Calu3 (cell line): ENCODE results near the gene EFNA4. TPM values are rescaled to one million over a fixed set of nuclear protein-coding genes. Genes with fewer than 3 reads are reported as not detected.

Source experiments
- BruUV-seq: library from RNA; stranded (reverse); fragments of 400-500 nt; replicated peaks from 2 replicates; lab custom pipeline; 2021; lab: Mats Ljungman, UMichigan
- CTCF ChIA-PET: fragments of 300-600 bp; sonication (Branson Sonifier 250); formaldehyde crosslinking; loops from one replicate; lab custom pipeline; 2022; ENCODE audit warnings: antibody characterized with exemption; lab: Charles Lee
- DNase-seq: peaks from one replicate; pipeline ENCODE4 v3.0.0; 2022
- H3K27ac Mint-ChIP-seq: one replicate; pipeline ENCODE4 v1.8.0; 2022; ENCODE audit warnings: mixed read lengths; ENCODE audit not compliant: unreplicated experiment
- H3K27me3 Mint-ChIP-seq: one replicate; pipeline ENCODE4 v1.8.0; 2022; ENCODE audit warnings: mixed read lengths; ENCODE audit not compliant: unreplicated experiment
- H3K36me3 Mint-ChIP-seq: one replicate; pipeline ENCODE4 v1.8.0; 2022; ENCODE audit warnings: mild to moderate bottlenecking, moderate library complexity, mixed read lengths; ENCODE audit not compliant: insufficient read depth, unreplicated experiment
- H3K4me1 Mint-ChIP-seq: one replicate; pipeline ENCODE4 v1.8.0; 2022; ENCODE audit warnings: mild to moderate bottlenecking, low read depth, mixed read lengths; ENCODE audit not compliant: unreplicated experiment
- H3K4me3 Mint-ChIP-seq: one replicate; pipeline ENCODE4 v1.8.0; 2022; ENCODE audit warnings: mild to moderate bottlenecking, low read depth, moderate library complexity, mixed read lengths; ENCODE audit not compliant: unreplicated experiment
- H3K9me3 Mint-ChIP-seq: one replicate; pipeline ENCODE4 v1.8.0; 2022; ENCODE audit warnings: low read depth, mixed read lengths; ENCODE audit not compliant: unreplicated experiment
- intact Hi-C: fragments of 100-400 bp; cut with micrococcal nuclease; formaldehyde crosslinking; loops from one replicate; pipeline ENCODE4 v1.10.0; 2022; ENCODE audit not compliant: unreplicated experiment
- total RNA-seq: library from RNA; stranded (reverse); gene quantifications from 2 replicates; pipeline ENCODE4 v1.2.3, GENCODE V29; 2022
- TF ChIP-seq, protein P1 (sequence below): fragments of 200-600 bp; IDR thresholded peaks from one replicate; pipeline ENCODE4 v1.8.0; 2022; ENCODE audit warnings: antibody characterized with exemption; ENCODE audit not compliant: unreplicated experiment

EFNA4 gene
- total RNA-seq, 1 experiment from 2014 or later = 13.9 TPM

DNA sequence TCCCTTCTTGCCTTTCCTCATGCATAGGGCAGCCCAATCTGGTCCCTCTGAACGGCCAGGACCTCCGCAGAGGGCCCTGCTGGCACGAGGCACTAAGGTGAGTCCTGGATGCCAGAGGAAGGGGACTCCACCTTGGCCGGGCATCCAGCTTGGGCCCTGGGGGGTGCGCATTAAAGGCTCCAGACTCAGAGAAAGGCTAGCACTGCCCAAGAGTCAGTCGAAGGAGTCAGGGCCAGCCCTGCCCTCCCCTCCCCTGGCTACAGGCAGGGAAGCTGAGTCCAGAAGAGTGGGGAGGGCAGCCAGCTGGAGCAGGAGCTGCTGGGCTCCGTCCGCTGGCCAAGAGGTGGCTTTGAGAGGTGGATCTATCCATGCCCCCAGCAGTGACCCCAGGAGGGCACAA is 2.8 kb upstream of the EFNA4 start:
- CTCF ChIA-PET = interaction anchor here (0.6 to 1.9 kb wide), 11 partner anchors 9 to 452 kb away, joined by 3 to 11 read pairs (median 5); partner anchors contain the start of genes ADAM15, EFNA3, FLAD1 and LENEP
- Mint-ChIP-seq H3K27me3 (no peaks in the 10 kb centered on the region), H3K36me3 (peaks cover 38% of the 10 kb centered on the region), H3K4me3 (no peak overlapping the region), H3K4me1 (peaks cover 30% of the 10 kb centered on the region), H3K9me3 (no peaks in the 10 kb centered on the region), H3K27ac (no peak overlapping the region)
- BruUV-seq = no TSS peak
- intact Hi-C loops = loop anchor here (5.0 to 10.0 kb wide), 3 partner anchors 88 to 386 kb away; partner anchors contain the start of genes CKS1B and SHC1
- no peak for DNase-seq
- TF ChIP-seq, protein P1, sequence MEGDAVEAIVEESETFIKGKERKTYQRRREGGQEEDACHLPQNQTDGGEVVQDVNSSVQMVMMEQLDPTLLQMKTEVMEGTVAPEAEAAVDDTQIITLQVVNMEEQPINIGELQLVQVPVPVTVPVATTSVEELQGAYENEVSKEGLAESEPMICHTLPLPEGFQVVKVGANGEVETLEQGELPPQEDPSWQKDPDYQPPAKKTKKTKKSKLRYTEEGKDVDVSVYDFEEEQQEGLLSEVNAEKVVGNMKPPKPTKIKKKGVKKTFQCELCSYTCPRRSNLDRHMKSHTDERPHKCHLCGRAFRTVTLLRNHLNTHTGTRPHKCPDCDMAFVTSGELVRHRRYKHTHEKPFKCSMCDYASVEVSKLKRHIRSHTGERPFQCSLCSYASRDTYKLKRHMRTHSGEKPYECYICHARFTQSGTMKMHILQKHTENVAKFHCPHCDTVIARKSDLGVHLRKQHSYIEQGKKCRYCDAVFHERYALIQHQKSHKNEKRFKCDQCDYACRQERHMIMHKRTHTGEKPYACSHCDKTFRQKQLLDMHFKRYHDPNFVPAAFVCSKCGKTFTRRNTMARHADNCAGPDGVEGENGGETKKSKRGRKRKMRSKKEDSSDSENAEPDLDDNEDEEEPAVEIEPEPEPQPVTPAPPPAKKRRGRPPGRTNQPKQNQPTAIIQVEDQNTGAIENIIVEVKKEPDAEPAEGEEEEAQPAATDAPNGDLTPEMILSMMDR = no peak

DNA sequence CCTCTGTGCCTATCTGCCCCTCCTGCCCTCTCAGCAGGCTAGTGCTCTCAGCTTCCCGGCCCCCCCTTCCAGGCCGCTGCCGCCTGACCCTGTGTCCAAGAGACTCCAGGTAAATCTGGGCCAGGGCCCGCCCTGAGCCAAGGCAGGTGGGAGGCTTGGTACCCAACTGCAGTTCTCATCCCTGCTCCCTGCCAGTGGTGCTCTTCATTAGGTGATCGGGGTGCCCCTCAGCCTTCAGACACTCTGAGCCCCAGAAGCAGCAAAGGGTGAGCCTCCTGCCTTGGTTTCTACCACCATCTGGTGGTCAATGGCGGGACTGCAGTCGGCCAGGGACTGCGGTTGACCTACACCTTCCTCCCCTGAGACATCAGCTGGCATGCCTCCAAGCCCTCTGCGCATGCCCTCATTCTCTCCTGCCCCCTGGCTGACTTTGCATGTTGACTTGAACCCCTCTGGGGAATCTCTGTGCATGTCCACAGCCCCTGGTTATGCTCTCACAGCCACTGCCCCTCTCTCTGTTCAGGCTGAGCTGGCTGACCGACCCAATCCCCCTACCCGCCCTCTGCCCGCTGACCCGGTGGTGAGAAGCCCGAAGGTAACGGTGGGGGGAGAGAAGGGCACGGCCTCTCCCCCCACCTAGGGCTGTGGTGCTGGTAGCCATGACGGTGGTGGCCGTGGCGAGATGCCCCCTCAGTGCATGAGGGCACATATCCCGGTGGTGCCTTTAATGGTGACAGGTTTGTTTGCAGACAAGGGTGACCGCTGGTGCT is 2.0 kb upstream of the EFNA4 start:
- TF ChIP-seq, protein P1 = peak; percentile 99
- H3K4me1 Mint-ChIP-seq = peaks cover 30% of the 10 kb centered on the region
- CTCF ChIA-PET = interaction anchor here (0.6 to 1.9 kb wide), 16 partner anchors 10 to 183 kb away, joined by 3 to 11 read pairs (median 4); partner anchors contain the start of genes ADAM15, EFNA3, FLAD1 and LENEP
- BruUV-seq = no TSS peak
- peak; percentile 96 for DNase-seq
- no peaks in the 10 kb centered on the region for H3K27me3 Mint-ChIP-seq
- H3K36me3 Mint-ChIP-seq = peaks cover 42% of the 10 kb centered on the region
- no peak overlapping the region for H3K27ac Mint-ChIP-seq
- H3K4me3 Mint-ChIP-seq = no peak overlapping the region
- intact Hi-C loops = loop anchor here (5.0 to 10.0 kb wide), 3 partner anchors 89 to 387 kb away; partner anchors contain the start of genes CKS1B and SHC1
- H3K9me3 Mint-ChIP-seq = no peaks in the 10 kb centered on the region

DNA sequence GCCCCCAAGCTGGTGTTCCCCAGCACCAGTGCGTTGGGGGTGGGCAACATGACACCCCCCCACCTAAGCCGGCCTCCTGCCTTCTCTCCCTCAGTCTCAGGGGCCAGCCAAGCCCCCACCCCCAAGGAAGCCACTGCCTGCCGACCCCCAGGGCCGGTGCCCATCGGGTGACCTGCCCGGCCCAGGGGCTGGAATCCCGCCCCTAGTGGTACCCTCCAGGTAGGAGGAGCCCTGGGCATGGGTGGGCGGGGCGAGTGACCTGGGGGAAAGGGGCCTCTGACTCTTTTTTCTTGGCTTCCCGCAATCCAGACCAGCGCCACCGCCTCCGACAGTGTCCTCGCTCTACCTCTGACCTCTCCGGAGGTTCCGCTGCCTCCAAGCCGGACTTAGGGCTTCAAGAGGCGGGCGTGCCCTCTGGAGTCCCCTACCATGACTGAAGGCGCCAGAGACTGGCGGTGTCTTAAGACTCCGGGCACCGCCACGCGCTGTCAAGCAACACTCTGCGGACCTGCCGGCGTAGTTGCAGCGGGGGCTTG is 1.3 kb upstream of the EFNA4 start:
- TF ChIP-seq, protein P1 = no peak

DNA sequence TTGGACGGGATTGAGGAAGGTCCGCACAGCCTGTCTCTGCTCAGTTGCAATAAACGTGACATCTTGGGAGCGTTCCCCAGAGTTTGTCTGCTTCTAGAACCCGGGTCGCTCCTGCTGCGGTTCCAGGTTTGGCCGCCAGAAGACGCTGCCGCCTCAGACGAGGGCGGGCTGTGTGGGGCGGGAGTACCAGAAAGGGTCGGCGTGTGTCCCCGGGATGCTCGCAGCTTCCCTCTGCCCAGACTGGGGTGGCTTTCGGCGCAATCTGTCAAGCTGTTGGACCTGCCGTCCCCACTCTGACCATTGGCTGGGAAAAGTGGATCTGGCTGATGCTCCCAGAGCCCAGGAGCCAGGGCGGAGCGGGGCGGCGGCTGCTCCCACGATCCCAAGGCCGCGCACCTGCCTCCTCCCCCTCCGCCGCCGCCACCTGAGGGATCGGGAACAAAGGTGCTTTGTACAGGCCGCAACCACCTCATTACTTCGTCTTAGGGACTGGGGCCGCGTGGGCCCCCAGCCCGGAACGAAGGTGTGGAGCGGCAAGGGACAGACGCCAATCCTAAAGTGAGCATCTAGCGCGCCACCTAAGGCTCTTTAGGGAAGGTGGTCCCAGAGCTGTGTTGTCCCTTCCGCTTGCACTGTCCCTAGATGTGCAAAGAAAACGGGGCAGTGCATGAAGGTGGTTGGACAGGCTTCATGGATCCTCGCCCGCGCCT is 683 bp upstream of the EFNA4 start:
- BruUV-seq = no TSS peak
- CTCF ChIA-PET = interaction anchor here (0.7 to 3.0 kb wide), 3 partner anchors 10 to 69 kb away, joined by 3 to 28 read pairs (median 6); no protein-coding TSS in a partner anchor
- Mint-ChIP-seq H3K36me3 (peaks cover 44% of the 10 kb centered on the region), H3K27ac (peak overlapping the region; percentile 89), H3K27me3 (no peaks in the 10 kb centered on the region), H3K4me1 (peaks cover 30% of the 10 kb centered on the region), H3K4me3 (peak overlapping the region; percentile 76), H3K9me3 (no peaks in the 10 kb centered on the region)
- intact Hi-C loops = loop anchor here (1.0 to 10.0 kb wide), 4 partner anchors 21 to 388 kb away; partner anchors contain the start of genes CKS1B and SHC1
- DNase-seq = peak; percentile 79
- TF ChIP-seq, protein P1 = peak; percentile 94

More for the DNA sequence above, 1.3 kb upstream of the EFNA4 start:
- Mint-ChIP-seq H3K27me3 (no peaks in the 10 kb centered on the region), H3K36me3 (peaks cover 42% of the 10 kb centered on the region), H3K9me3 (no peaks in the 10 kb centered on the region), H3K4me3 (peak overlapping the region; percentile 76), H3K27ac (no peak overlapping the region), H3K4me1 (peaks cover 30% of the 10 kb centered on the region)
- BruUV-seq = no TSS peak
- DNase-seq = no peak
- CTCF ChIA-PET = interaction anchor here (0.6 to 3.0 kb wide), 15 partner anchors 11 to 184 kb away, joined by 3 to 28 read pairs (median 5); partner anchors contain the start of genes ADAM15, EFNA3, FLAD1 and LENEP
- intact Hi-C loops = loop anchor here (5.0 to 10.0 kb wide), 3 partner anchors 90 to 387 kb away; partner anchors contain the start of genes CKS1B and SHC1
